Effector CD8-positive, alpha-beta T cell (primary cell): Measurements from ENCODE around the gene KCNIP1.

Experiments used
- DNase-seq: peaks from one replicate; lab custom pipeline; 2025; lab: John Stamatoyannopoulos, UW

KCNIP1 gene

DNA sequence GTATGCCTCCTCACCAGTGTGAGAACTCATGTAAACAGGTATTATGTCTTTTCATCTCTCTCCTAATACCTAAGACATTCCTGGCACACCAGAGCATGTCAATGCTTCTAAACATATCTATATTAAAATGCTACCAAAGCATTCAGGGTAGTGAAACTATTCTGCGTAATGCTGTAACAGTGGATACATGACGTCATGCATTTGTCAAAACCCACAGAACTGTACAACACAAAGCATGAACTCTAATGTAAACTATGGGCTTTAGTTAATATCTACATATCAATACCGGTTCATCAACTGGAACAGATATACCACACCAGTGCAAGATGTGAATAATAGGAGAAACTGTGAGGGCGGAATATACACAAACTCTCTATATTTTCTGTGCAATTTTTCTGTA lies 207.5 kb downstream of the KCNIP1 start:
- DNase-seq = no peak

GRCh38 chr5:170715141-170715540 lies 211.3 kb downstream of the KCNIP1 start:
- no peak for DNase-seq

GRCh38 chr5:170716396-170716795 lies 212.6 kb downstream of the KCNIP1 start:
- DNase-seq = no peak

GRCh38 chr5:170719551-170719950 lies 215.7 kb downstream of the KCNIP1 start:
- no peak for DNase-seq

- no peak for DNase-seq
Measured at GRCh38 chr5:170720179-170720578, 216.4 kb downstream of the KCNIP1 start.

GRCh38 chr5:170720984-170721383 lies 217.2 kb downstream of the KCNIP1 start:
- no peak for DNase-seq

- DNase-seq = no peak
Measured at GRCh38 chr5:170721681-170722080, 217.9 kb downstream of the KCNIP1 start.

- no peak for DNase-seq
Measured at GRCh38 chr5:170722316-170722715, 218.5 kb downstream of the KCNIP1 start.

DNA sequence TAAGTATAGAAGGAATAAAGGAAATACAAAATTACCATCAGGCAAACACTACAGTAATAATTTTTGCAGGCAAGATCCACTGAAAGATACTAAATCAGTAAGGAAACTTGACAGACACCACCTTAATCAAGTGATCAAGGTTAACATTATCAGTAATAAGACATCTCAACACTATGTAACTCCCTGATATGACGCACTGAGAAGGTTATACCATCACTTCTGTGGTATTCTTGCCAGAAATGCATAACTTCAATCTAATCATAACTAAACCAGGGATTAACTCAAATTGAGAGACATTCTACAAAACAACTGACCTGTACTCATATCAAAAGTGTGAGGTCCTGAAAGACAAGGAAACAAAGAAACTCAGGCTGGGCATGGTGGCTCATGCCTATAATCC lies 227.2 kb downstream of the KCNIP1 start:
- DNase-seq = no peak

- no peak for DNase-seq
Measured at GRCh38 chr5:170732685-170733084, 228.9 kb downstream of the KCNIP1 start.

DNA sequence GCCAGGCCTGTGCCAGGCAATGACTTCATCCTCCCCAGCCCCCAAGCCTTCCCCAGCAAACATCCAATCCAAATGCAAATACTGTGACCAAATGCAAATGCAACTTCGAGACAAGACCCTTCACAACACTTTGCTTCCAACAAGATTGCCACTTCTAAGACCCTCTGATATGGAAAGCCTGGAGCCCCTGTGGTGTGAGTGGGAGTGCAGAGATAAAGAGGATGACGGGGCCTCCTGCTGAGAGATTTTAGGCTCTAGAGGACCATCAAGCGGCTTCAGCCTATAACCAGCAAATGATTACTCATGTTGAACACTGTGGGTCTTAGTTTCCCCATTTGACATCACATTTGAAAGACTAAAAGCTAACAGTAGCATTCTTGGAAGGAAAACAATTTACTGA lies 233.1 kb downstream of the KCNIP1 start:
- no peak for DNase-seq

DNA sequence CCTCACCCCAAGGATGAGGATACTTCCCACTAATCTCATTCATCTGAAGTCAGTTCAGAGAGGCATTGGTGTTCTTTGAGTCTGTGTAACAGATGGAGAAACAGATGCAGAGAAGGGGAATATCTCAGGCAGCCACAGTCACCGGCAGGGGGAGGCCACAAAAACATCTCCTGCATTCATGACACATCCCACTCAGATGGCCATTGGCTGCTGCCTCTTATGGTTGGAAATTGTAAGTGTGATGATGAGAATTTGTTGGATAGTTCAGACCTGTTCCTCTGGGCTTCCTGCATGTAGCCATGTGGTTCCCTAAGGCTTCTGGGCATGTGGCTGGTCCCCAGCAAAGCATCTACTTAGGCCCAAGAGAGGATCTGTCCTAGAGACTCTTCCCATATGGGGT lies 233.8 kb downstream of the KCNIP1 start:
- DNase-seq = no peak

GRCh38 chr5:170738840-170739239 lies 235.0 kb downstream of the KCNIP1 start:
- DNase-seq = no peak

DNA sequence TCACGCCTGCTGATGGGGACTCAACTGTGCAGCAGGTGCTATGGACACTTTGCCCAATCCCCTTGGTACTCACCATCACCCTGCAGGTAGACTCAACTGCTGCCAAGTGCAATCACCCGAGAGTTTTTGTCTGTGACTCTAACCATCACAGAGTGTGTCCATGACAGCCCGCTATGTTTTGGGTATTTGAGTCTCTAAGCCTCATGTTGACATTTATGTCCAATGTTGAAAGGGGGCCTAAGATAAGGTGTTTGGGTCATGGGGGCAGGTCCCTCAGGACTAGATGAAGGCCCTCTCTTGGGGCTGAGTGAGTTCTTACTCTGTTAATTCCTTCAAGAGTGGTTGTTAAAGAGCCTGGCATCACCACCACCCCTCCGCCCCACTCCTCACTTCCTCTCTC lies 235.6 kb downstream of the KCNIP1 start:
- no peak for DNase-seq

GRCh38 chr5:170740551-170741205 lies 236.9 kb downstream of the KCNIP1 start:
- DNase-seq = no peak

- no peak for DNase-seq
Measured at GRCh38 chr5:170741801-170742200, 238.0 kb downstream of the KCNIP1 start.

DNA sequence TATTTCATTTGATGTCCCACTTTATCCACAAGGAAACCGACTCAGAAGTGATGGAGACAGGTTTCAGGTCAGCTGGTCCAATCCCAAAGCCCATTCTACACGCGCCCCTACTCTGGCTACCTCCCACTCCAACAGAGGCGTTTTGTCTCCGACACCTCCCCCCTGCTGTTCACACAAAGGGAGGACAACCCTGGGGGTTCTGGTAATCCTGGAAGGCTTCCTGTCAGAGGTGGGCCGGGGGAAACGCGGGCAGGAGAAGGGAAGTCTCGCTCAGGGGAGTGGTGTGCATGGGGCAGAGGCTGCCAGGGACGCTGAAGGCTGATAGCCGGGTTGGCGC lies 240.0 kb downstream of the KCNIP1 start:
- no peak for DNase-seq

DNA sequence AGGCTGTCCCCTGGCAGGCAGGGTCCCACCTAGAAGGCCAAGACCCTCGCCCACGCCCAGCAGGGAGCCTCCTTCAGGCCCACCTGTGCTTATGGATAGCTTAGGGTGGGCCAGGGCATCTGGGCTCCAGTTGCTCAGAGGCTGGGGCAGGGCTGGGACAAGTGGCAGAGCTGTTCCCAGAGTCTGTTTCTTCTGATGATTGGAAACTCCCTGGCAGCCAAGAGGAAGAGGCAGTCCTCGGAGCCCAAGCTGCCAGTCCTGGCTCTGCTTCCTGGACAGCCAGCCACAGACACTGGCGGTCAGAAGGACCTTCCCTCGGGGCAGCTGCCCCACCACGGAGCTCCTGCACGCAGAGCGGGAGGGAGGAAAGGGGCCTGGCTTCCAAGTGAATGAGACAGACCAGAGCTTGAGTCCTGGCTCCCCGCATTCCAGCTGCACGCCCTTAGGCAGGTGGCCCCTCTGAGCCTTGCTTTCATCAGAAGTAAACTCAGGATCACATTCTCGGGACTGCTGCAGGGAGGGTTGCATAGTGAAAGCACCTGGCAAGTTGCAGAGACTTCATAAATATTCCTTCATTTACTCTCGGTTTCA lies 241.8 kb downstream of the KCNIP1 start:
- DNase-seq = no peak

DNA sequence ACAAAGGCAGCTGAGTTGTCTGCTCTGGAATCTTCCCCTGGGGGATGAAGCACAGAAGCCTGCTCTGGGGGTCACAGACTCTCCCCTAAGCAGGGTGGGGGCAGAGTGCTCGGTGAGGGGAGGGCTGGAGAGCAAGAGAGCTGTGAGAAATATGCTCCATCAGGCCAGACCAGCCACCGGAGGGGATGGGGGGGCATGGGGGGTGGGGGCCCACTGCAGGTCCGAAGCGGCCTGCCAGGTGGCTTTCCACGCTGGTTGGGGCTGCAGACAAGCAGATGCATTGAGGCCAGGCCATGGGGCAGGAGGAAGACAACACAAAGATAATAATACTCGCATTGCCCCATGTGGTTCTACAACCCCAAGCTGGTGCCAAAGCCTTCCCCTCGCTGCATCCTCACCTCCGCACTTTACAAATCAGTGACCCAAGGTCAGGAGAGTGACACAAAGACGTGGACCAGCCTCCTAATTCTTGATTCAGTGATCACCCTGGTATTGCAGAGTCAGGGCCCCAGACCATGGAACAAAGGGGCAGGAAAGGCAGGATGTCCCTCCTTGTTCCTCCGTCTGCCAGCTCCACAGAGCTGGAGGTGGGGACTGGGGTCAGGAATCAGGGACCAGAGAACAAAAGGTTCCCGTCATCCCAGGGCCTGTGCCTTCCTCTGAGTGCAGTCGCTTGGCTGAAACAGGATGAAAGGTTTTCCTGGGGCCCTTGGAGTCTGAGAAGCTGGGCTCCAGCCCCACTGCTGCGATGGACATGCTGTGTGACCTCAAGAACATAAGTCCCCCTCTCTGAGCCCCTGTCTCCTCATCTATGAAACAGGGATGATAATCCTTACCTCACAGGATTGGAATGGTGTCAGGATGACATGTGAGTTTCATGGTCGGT lies 242.5 kb downstream of the KCNIP1 start:
- DNase-seq = no peak

DNA sequence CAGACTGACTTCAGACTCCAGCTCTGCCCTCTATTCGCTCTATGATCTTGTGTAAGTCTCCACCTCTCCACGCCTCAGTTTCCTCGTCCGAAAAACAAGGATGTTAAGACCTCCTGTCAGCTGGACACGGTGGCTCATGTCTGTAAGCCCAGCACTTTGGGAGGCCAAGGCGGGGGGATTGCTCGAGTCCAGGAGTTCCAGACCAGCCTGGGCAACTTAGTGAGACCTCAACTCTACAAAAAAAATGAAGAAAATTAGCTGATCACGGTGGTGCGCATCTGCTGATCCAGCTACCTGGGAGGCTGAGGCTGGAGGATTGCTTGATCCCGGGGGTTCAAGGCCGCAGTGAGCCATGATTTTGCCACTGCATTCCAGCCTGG lies 243.1 kb downstream of the KCNIP1 start:
- DNase-seq = no peak

GRCh38 chr5:170747357-170747756 lies 243.5 kb downstream of the KCNIP1 start:
- DNase-seq = no peak

GRCh38 chr5:170747851-170748250 lies 244.0 kb downstream of the KCNIP1 start:
- DNase-seq = no peak

- DNase-seq = no peak
Measured at GRCh38 chr5:170748951-170749471, 245.2 kb downstream of the KCNIP1 start.
